WTC11 (cell line): ENCODE measurements around the gene ANO7.

Source experiments
- ATF3 ChIP-seq: sonication (generic); formaldehyde crosslinking; conservative IDR thresholded peaks from 2 replicates; pipeline ENCODE4 v1.8.1; 2022; ENCODE audit warnings: mild to moderate bottlenecking, missing genetic modification reagents
- CTCF ChIP-seq: fragments of 200-600 bp; IDR thresholded peaks from 2 replicates; pipeline ENCODE4 v1.8.0; 2022; ENCODE audit warnings: antibody characterized with exemption
- E2F4 ChIP-seq: sonication (generic); formaldehyde crosslinking; IDR thresholded peaks from 2 replicates; pipeline ENCODE4 v1.8.1; 2022; ENCODE audit warnings: low read depth, mild to moderate bottlenecking, moderate library complexity, missing genetic modification reagents, borderline replicate concordance
- FOXP4 ChIP-seq: sonication (generic); formaldehyde crosslinking; IDR thresholded peaks from 2 replicates; pipeline ENCODE4 v1.8.0; 2022; ENCODE audit warnings: mild to moderate bottlenecking, missing genetic modification reagents
- MAX ChIP-seq: sonication (generic); formaldehyde crosslinking; IDR thresholded peaks from 2 replicates; pipeline ENCODE4 v1.8.0; 2022; ENCODE audit warnings: mild to moderate bottlenecking, missing genetic modification reagents
- PREB ChIP-seq: sonication (generic); formaldehyde crosslinking; IDR thresholded peaks from 2 replicates; pipeline ENCODE4 v1.8.1; 2022; ENCODE audit warnings: mild to moderate bottlenecking, missing genetic modification reagents, moderate library complexity, borderline replicate concordance
- PRRX2 ChIP-seq: fragments of 250-450 bp; sonication (Bioruptor Pico); IDR thresholded peaks from 2 replicates; pipeline ENCODE4 v1.8.0; 2021; ENCODE audit warnings: mild to moderate bottlenecking
- ZNF121 ChIP-seq: sonication (generic); formaldehyde crosslinking; IDR thresholded peaks from 2 replicates; pipeline ENCODE4 v1.8.0; 2023; ENCODE audit warnings: missing genetic modification reagents

- TF ChIP-seq PRRX2 (CRISPR knock-in tag) = no peak
- TF ChIP-seq ATF3 (CRISPR knock-in tag) = no peak
- no peak for TF ChIP-seq CTCF
- TF ChIP-seq FOXP4 (CRISPR knock-in tag) = no peak
- TF ChIP-seq MAX (CRISPR knock-in tag) = no peak
- no peak for TF ChIP-seq PREB (CRISPR knock-in tag)
- no peak for TF ChIP-seq ZNF121
- no peak for TF ChIP-seq E2F4 (CRISPR knock-in tag)
Observed at GRCh38 chr2:241230435-241230834, 42.0 kb downstream of the ANO7 start.
